HG02642 (cell line): ENCODE results near the gene RAB41.
"Not testable (repeated sequence)": the region's sequence is repeated elsewhere in the genome, so short reads cannot be mapped to it uniquely, and the experiment has no call there.

Experiments used
- ATAC-seq: cut with Tn5 transposase; IDR thresholded peaks from one replicate; pipeline ENCODE4 v1.9.1; 2021; ENCODE audit warnings: mild to moderate bottlenecking; ENCODE audit not compliant: unreplicated experiment, poor library complexity

Gene RAB41

GRCh38 chrX:70281951-70282350 lies at the start of gene RAB41:
RAB41 (plus strand) TSS chrX:70282172; CDS start chrX:70282218, 46 bp downstream.
- no peak for ATAC-seq

- no peak for ATAC-seq
Measured at GRCh38 chrX:70234355-70234754, 47.6 kb upstream of the RAB41 start, which contains the start of gene AWAT1. AWAT1 (plus strand) TSS chrX:70234655; CDS start chrX:70234696, 41 bp downstream.

DNA sequence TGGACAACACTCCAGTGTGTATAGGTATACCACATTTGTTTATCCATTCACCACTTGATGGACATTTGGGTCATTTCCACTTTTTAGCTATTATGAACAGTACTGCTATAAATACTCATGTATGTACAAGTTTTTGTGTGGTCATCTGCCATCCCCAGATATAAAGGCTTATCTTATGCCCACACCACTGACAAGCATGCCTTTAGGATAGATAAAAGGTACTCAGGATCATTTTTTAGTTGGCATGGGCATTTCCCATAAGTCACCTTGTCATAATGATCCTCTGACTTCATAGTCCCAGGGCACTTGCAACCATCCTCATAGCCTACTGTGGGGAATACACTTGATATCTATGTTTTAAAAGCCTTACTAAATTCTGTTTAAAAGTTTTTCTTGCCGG lies 41.2 kb upstream of the RAB41 start:
- no peak for ATAC-seq

- ATAC-seq: no peak
Measured at GRCh38 chrX:70241501-70241900, 40.5 kb upstream of the RAB41 start.

DNA sequence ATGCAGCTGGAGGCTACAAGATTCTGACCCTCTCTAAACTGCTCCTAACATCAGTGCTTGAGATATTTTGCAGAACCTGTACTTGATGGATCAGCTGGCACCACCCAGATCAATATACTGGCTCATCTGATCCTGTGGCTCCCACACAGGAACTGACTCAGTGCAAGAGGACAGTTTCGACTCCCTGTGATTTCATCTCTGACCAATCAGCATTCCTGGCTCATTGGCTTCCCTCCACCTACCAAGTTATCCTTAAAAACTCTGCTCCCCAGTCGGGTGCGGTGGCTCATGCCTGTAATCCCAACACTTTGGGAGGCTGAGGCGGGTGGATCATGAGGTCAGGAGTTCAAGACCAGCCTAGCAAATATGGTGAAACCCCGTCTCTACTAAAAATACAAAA lies 38.4 kb upstream of the RAB41 start:
- not testable (repeated sequence) for ATAC-seq

DNA sequence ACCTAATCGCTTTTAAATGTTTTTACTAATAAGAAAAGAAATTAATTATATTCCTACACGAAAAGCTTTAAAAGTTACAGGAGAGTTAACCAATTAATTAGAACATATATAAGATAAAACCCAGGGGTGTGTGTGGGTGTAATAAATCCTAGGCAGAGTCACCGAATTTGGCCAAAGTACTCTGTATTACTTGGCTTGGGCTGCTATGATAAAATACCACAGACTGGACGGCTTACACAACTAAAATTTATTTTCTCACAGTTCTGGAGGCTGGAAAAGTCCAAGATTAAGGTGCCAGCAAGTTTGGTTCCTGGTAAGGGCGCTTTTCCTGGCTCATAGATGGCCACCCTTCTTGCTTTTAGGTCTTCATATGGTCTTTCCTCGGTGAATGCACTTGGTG lies 37.1 kb upstream of the RAB41 start:
- ATAC-seq: no peak

- no peak for ATAC-seq
Measured at GRCh38 chrX:70247252-70247651, 34.7 kb upstream of the RAB41 start.

DNA sequence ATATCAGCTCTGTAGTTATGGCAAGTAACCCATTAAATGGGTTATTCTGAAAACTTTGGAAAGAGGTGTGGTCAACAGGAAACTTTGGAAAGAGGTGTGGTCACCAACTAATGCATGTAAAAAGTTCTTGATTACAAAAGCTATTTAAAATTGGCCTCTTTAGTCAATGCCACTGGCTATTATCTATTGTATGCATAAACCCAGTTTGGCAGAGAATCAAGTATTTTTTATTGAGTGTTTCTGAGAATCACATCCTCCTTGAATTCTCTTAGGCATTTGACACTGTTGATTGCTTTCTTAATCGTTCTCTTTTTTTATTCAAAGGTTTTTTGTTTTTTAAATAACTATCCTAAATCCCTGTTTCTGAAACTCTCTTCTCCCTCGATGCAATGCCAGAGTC lies 29.5 kb upstream of the RAB41 start:
- ATAC-seq: no peak

GRCh38 chrX:70253377-70254062 lies 28.5 kb upstream of the RAB41 start:
- ATAC-seq: no peak

DNA sequence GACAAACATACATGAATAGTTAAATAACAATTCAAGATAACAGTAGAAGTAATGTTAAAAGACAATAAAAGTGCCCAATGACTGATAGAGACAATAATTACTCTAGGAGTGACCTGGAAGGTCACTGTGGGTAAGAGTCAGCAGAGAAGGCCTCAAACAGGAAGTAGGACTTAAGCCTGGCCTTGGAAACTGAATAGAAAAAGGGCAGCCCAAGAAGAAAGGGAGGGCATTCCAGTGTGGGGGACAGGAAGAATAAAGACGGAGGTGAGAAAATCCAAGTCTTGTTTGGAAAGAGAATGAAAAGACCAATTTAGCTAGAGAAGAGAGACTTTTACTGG lies 27.9 kb upstream of the RAB41 start:
- ATAC-seq: no peak

DNA sequence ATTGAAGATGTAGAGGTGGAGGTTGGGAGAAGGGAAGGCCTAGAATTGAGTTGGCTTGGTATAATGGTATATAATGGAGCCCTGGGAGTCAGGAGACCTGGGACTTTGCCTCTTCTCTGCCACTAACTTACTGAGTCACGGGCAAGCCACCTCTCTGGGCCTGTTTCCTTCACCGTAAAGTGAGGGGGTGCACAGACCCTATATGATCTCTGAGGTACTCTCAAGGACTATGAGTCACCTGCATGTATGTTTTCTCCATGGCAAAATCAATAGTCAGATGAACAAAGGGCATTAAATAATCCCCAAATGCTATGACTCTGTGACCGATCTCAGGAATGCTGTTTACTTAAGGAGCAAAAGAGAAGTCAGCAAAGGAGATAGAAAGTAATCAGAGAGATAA lies 27.1 kb upstream of the RAB41 start:
- no peak for ATAC-seq

DNA sequence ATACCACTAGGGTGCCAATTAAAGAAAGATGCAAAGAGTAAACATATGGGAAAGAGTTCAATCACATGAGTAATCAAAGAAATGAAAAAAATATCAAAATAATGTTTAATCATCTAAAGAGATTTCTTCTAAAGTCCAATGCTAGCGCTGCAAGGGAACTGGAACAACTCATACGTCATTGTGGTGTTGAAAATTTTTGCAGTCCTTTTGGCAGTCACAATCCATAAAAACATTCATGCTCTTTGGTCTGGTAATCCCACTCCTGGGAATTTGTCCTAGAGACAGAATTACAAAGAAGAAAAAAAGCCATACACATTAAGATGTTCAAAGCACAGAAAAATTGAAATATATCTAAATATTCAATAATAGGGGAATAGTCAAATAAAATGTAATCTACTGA lies 26.5 kb upstream of the RAB41 start:
- ATAC-seq: no peak

- ATAC-seq: no peak
Measured at GRCh38 chrX:70257423-70258288, 24.3 kb upstream of the RAB41 start.

GRCh38 chrX:70260104-70260503 lies 21.9 kb upstream of the RAB41 start, which contains the start of gene P2RY4:
P2RY4 (minus strand) TSS chrX:70260204; CDS start chrX:70259624, 580 bp downstream.
- ATAC-seq: no peak

DNA sequence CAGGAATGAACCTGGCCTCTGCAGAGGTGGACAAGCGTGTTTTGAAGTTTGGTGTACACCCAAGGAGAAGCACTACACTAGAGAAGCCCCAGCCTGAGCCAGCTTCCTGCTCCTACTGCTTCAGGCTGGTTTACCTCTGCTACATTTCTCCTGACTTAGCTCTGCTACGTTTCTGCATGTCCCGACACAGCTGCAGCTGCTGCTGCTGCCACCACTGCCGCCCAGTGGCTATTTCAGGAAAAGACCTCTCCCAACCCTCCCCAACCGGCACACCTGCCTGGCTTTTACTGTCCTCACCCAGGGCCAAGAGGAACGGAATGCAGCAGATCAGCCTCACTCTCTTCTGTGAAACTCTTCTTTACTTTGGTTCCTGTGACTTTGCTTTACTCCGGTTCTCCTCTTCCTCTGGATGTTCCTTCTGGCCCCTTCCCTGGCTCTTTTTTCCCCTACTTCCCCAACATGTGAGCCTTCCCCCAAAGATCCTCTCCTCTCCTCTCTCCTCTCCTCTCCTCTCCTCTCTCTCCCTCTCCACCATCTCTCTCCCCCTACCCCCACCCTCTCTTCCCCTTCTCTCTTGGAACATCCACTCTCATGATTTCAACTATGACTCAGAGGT lies 18.9 kb upstream of the RAB41 start:
- peak; percentile 75 for ATAC-seq

DNA sequence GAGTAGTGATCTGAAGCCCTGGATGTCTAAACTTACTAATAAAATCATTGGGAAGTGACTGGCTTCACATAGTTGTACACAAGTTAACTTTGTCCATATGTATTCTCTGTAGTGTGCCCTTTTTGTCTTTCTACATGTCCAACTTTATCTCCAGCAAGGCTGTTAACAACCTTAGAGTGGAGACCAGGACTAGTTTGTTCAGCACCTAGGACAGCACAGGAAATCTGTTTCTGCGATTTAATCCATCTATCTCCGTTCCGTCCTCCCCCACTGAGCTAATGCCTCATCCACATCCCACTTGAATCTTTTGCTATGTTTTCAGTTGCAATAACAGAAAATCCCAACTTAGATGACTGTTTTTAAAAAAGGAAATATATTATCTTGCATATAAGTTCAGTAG lies 17.2 kb upstream of the RAB41 start:
- ATAC-seq: no peak

- no peak for ATAC-seq
Measured at GRCh38 chrX:70268034-70268433, 13.9 kb upstream of the RAB41 start, which contains the start of gene ARR3. ARR3 (plus strand) TSS chrX:70268334; CDS start chrX:70269386, 1,052 bp downstream.

GRCh38 chrX:70274029-70274428 lies 7.9 kb upstream of the RAB41 start:
- ATAC-seq: not testable (repeated sequence)

DNA sequence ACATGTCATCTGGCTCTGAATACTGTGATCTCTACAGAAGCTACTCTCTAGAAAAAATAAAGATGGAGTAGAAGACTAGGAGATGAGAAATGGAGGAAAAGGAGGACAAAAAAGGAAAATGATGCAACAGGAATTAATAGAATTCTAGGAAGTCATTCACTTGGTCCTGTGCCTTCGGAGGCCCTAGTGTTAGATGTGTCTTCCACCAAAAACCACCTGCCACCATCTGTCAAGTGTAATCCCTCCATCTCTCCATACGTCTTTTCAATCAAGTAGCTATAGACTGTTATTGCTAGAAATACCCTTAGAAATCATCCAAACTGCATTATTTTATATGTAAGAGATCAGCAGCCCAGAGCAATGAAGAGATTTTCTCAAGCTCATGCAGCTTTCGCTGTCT lies 2.9 kb upstream of the RAB41 start:
- ATAC-seq: no peak

GRCh38 chrX:70280573-70280972 lies 1.4 kb upstream of the RAB41 start:
- ATAC-seq: no peak

- no peak for ATAC-seq
Measured at GRCh38 chrX:70289168-70289792, 7.3 kb downstream of the RAB41 start.
